ENCODE results near the gene PCBP3.
A peak's percentile ranks its signal among the peaks of the same experiment; 100 is the strongest.
"Not testable (repeated sequence)": the region's sequence is repeated elsewhere in the genome, so short reads cannot be mapped to it uniquely, and the experiment has no call there.

The PCBP3 gene

DNA sequence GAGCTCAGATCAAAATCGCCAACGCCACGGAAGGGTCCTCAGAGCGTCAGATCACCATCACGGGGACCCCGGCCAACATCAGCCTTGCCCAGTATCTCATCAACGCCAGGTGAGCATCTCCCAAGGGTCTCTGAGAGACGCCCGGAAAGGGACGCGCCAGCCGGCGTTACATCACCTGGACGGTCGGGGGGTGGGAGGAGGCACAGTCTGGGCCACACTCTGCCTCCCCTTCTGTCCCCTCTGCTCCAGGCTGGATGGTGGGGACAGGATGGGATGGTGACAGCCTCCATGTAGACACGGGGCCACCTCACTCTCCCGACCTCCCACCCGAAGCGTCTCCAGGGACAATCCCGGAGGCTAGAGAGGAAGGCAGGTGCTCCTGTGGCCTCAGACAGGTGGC, 296.6 kb downstream of the PCBP3 start:
- DNase-seq, result no peak

DNA sequence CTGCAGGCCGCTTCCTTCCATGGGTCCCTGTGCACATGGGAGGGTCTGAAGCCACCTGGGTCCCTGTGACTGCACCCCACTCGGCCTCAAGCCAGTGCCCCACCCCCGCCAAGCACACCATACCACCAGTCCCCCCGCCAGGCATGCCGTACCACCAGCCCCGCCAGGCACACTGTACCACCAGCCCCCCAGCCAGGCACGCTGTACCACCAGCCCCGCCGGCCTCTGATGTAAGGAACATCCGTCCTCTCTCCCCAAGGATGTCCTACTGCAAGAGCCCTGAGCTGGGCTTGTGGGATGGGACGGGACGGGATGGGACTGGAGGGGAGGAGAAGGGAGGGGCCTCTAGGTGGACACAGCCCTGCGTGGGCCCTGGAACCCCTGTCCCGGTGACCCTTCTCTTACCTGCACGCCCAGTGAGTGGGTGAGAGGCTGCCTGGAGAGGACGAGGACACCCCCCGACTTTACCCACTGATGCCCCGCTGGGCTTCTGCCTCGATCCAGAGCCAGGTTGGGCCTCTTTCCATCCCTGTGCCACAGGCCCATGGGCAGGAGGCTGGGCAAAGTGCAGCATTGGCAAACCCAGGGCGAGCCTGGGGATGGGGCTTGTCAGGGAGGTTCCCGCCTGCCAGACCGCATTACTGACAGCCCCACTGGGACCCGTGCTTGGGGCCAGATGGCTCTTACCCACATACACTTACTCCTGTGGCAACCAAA, 297.3 kb downstream of the PCBP3 start:
- no peak for DNase-seq

DNA sequence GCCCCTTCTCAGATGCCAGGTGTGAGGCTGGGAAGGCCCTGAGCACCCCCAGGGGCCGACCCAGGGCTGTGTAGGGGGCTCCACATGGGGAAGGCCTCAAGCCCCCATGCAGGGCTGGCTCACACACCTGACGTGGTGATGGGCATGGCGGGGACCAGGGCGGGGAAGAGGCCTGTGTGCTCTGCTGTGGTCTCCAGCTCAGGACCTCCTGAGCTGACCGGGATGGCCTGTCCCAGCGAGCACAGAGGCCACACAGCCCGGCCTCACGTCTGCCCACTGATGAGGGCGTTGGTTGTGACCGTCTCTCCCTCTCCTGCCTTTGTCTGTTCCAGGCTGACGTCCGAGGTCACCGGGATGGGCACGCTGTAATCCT, 297.8 kb downstream of the PCBP3 start:
- DNase-seq, result no peak

GRCh38 chr21:45941717-45942546, 298.4 kb downstream of the PCBP3 start:
- no peak for DNase-seq

DNA sequence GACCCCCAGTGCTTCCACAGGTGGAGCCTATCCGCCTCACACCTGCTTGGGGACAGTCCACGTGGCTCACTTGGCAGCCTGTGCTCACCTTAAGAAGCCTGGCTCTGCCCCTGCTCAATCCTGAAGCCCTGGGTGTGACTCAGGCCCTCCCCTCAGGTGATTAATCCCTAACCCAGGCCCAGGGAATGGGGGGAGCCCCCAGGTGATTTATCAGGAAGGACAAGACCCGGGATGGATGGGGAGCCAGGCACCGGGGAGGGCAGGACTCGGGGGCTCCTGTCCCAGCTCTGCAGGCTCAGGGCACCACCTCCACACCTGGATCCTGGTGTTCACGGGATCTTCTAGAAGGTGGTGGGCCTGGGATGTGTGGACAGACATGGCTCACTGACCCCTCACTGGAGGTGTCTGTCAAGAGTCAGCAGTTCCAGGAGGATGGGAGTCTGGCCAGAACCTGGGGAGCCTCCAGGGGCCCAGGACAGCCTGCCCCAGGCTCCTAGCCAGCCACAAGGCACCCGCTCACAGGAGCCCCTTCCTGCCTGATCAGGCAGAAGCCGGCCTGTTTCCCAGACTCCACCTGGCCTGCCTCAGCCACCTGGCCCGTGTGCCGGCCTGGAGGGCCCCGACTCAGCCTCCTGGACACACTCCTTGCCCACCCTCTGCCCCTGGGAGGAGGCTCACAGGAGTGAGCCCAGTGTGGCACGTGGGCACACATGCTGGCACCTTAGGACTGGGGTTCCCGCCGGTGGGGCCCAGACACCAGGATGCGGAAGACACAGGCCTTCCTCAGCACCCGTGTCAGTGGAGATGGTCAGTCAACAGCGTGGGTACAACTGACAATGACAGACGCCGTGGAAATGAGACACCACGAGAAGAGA, 299.5 kb downstream of the PCBP3 start:
- no peak for DNase-seq

DNA sequence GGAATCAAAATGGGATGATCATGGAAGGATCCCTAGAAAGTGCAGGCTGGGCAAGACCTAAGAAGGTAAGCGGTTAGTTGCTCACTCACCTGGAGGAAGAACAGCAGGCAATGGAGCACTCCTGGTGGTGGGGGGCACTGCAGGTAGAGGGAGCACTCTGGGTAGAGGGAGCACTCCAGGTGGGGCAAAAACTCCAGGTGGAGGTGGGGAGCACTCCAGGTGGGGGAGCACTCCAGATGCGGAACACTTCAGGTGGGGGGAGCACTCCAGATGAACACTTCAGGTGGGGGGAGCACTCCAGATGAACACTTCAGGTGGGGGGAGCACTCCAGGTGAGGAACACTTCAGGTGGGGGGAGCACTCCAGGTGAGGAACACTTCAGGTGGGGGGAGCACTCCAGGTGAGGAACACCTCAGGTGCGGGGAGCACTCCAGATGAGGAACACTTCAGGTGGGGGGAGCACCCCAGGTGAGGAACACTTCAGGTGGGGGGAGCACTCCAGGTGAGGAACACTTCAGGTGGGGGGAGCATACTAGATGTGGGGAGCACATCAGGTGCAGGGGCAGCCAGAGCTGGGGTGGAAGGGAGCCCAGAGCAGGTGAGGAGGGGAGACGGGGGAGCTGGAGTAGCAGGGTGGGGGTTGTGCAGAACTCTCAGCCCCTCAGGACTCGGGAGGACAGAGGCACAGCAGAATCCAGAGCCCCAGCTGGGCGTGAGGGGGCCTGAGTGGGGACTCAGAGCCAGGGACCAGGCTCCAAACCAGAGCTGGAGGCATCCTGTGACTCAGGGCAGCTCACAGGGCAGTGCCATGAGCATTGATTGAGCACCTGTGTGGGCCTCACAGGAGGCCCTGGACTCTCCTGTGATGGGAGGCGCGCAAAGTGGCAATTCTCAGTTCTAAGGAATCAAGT, 300.4 kb downstream of the PCBP3 start:
- no peak for DNase-seq

DNA sequence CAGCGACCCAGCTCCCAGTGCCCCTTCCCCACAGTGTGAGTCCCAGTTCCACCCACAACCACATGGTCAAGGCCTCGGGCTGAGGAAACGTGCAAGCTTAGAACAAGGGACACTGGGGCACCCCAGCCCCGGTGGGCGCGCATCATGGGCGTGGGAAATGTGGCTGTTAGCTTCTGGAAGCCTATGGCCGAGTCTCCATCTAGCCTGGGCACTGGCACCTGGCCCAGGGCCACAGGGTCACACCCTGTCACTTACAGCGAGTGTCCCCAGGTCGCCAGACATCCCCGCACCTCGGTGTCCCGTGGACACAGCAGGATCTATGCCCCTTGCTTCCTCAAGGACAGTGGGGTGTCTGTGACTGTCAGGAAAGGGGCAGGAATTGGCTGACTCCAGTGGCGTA, 301.1 kb downstream of the PCBP3 start:
- DNase-seq, result no peak

DNA sequence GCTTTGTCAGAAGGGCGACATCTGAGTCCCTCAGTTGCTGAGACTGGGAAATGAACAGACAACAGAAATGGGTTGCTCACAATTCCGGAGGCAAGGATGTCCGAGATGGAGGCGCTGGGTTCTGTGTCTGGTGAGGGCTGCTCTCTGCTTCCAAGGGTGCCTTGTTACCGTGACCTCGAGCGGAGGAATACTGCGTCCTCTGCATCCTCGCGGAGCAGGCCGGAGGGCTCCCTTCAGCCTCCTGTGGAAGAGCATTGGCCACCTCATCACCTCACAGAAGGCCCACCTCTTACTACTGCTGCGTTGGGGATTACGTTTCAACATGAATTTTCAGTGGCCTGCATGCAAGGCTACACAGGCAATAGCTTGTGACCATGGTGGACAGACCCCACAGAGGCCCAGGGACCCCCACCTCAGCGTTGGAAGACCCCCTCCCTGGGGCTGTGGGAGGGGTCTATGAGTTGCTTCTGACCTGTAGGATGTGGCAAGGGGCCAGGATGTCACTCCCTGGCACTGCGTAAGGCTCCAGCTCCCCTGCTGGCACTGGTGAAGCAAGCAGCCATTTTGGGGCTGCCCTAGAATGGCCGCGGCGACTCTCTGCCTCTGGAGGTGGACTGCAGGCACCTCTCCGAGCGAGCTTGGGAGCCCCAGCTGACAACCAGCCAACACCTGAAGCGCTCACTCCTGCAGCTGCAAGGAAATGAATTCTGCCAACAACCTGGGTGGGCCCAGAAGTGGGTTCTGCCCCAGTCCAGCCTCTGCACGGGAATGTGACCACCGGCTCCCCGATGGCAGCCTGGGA, 301.7 kb downstream of the PCBP3 start:
- DNase-seq, result no peak

GRCh38 chr21:45945868-45946210, 302.3 kb downstream of the PCBP3 start:
- no peak for DNase-seq

DNA sequence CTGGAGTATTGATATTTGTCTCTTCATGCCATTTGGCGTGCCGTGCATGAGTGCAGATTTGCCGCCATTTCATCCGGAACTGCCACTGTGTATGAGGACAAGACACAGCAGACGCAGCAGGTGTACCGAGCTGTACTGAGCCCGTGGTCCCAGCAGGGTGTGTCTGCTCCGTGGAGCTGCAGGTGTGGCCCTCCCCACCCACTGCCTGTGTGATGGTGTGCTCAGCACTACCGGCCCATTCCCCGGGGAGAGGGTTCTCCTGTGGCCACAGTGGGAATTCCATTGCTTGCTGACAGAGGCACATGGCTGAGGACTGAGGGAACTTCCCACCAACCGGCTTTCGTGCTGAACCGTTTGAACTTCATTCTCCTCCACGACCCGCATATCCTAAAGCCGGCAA, 303.8 kb downstream of the PCBP3 start:
- DNase-seq, result no peak

DNA sequence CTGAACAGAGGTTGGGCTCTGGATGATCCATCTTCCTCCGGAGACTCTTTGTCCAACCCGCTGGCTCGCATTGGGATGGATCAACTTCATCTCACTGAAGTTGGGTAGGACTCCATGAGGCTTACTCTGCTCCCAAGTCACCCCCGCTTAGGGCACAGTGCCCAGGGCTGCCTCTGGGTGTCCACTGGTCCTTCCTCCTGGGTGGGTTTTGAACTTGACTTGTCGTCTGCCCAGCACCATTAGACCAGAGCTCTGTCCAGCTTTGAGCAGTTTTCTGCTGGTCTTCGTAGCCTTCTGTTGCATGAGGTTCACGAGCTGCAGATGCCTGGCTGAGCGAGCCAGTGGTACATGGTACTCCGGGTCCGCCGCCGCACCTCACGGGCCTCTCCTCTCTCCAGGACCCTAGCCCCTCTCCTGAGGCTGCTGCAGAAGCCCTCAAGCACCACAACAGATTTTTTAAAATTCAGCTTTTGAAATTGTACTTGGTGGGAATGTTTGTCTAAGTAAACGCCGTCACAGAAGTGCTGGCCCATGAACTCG, 304.3 kb downstream of the PCBP3 start:
- no peak for DNase-seq

GRCh38 chr21:45948576-45949141, 305.1 kb downstream of the PCBP3 start:
- no peak for DNase-seq

DNA sequence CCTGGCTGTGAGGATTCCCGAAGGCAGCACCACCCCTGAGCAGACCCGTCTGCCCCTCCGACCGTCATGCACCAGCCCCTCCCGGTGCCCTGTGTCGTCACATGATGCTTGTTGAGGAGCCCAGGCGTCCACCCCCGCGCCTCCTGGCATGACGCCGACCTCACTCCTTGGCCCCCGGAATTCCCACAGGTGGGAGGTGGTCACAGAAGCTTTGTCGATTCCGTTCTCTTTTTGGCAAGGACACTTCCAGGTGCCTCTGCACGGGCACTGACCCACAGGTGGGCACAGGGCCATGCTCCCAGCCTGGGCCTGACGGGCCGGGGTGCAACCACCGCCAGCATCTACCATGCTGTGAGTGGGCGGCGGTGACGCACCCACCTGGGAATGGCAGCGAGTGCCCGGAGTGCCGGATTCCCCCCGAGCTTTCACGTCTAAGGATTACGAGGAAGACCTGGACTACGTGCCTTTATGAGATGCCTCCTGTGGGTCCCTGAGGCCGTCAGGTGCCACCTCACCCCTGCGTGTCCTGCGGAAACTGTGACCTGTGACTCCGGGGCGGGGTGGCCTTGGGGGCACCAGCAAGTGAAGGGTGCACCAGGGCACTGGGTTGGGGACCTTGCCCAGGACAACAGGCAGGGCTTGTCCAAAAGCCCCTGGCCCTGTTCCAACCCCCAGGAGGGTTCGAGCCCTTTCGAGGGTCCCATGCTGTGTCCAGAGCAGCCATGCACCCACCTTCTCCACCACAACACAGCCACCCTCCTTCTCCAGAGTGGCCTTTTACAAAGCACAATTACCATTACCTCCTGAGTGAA, 306.6 kb downstream of the PCBP3 start:
- no peak for DNase-seq

- peak; percentile 75 for DNase-seq
Measured at GRCh38 chr21:45950740-45951515, 307.4 kb downstream of the PCBP3 start.

GRCh38 chr21:45951676-45952075, 308.2 kb downstream of the PCBP3 start:
- no peak for DNase-seq

DNA sequence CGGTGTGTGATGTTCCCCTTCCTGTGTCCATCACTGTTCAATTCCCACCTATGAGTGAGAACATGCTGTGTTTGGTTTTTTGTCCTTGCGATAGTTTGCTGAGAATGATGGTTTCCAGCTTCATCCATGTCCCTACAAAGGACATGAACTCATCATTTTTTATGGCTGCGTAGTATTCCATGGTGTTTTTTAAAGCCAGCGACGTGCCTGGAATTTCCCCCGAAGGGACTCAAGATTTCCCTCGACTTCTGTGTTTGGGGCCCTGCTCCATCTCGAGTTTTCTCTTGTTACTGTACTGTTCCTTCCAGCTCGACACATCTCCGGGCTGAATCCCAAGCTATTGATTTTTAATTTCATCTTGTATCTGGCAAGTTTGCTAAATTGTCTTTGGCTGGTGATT, 309.0 kb downstream of the PCBP3 start:
- DNase-seq, result not testable (repeated sequence)

- no peak for DNase-seq
Measured at GRCh38 chr21:45952974-45953373, 309.4 kb downstream of the PCBP3 start.

GRCh38 chr21:45954261-45954660, 310.7 kb downstream of the PCBP3 start:
- no peak for DNase-seq

DNA sequence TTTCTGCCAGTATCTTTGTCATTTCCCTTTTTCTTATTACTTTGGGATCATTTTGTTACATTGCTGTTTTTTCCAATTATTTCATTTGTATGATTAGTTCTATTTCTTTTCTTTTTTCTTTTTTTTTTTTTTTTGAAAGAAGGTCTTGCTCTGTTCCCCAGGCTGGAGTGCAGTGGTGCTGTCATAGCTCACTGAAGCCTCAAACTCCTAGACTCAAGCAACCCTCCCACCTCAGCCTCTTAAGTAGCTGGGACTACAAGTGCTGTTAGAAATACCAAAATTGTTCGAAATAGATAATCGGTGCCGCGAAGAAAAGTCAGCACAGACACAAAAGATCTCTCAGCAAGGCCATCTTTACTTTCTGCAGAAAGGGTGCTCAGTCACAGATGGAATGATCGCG, 311.4 kb downstream of the PCBP3 start:
- no peak for DNase-seq

Measured in eye (tissue), 1 donor.